Thymus (tissue), 11 donors: ENCODE measurements around the gene TMEM178B. TPM values are rescaled to one million over a fixed set of nuclear protein-coding genes. Genes with fewer than 3 reads are reported as not detected.

ENCODE experiments used
- DNase-seq, 9 donors: peaks; one replicate each; pipeline ENCODE4 v3.0.0-alpha.2; 2013; ENCODE audit warnings: low spot score in 9 of 9, low read depth in 6 of 9, missing footprints in 1 of 9
- H3K27ac ChIP-seq, 2 donors: one replicate each; pipeline ENCODE4 v1.5.1; 2013; ENCODE audit warnings: control low read depth in 1 of 2, low read depth in 1 of 2, low read length in 1 of 2, mild to moderate bottlenecking in 1 of 2, moderate library complexity in 1 of 2
- H3K27me3 ChIP-seq, 2 donors: one replicate each; pipeline ENCODE4 v1.5.1; 2013; ENCODE audit warnings: low read length in 1 of 2; ENCODE audit not compliant: control insufficient read depth in 2 of 2, insufficient read depth in 1 of 2
- H3K36me3 ChIP-seq, 2 donors: one replicate each; pipeline ENCODE4 v1.5.1; 2013; ENCODE audit warnings: low read length in 1 of 2, mild to moderate bottlenecking in 1 of 2, moderate library complexity in 1 of 2; ENCODE audit not compliant: control insufficient read depth in 2 of 2, insufficient read depth in 2 of 2
- H3K4me1 ChIP-seq, 2 donors: one replicate each; pipeline ENCODE4 v1.5.1; 2013; ENCODE audit warnings: low read length in 2 of 2; ENCODE audit not compliant: control insufficient read depth in 2 of 2, insufficient read depth in 2 of 2
- H3K4me3 ChIP-seq, 2 donors: one replicate each; pipeline ENCODE4 v1.5.1; 2013; ENCODE audit warnings: low read length in 2 of 2, control low read depth in 1 of 2, mild to moderate bottlenecking in 1 of 2
- H3K9me3 ChIP-seq, 2 donors: one replicate each; pipeline ENCODE4 v1.5.1; 2013; ENCODE audit warnings: low read length in 1 of 2, mild to moderate bottlenecking in 1 of 2; ENCODE audit not compliant: control insufficient read depth in 2 of 2, insufficient read depth in 1 of 2
- WGBS: extraction: QIAGEN DNeasy Blood & Tissue Kit; methylation state at CpG from one replicate; pipeline ENCODE4 v1.1.7; 2013; 5-methylcytosine and 5-hydroxymethylcytosine counted together
- polyA plus RNA-seq: library from polyadenylated mRNA; stranded (reverse); fragments of 200-250 nt; gene quantifications from one replicate; pipeline ENCODE4 v1.2.3, GENCODE V29; 2013
- total RNA-seq: library from RNA; stranded (reverse); fragments of 120-200 nt; gene quantifications from one replicate; pipeline ENCODE4 v1.2.4, GENCODE V29; 2013
- donor health status: healthy.

TMEM178B gene
- total and polyA plus RNA-seq, 2 donors, result 0.68 to 2.0 TPM

- H3K36me3 ChIP-seq, result no peaks in the 10 kb centered on the region
- H3K27ac ChIP-seq, result no peak overlapping the region
- H3K4me3 ChIP-seq, result no peak overlapping the region
- WGBS, result 87% methylated on average over 2 of the region's 2 CpGs
- H3K27me3 ChIP-seq, result no peaks in the 10 kb centered on the region
- DNase-seq, result no peak
- no peaks in the 10 kb centered on the region for H3K4me1 ChIP-seq
- H3K9me3 ChIP-seq, result no peaks in the 10 kb centered on the region
These were observed 409.2 kb downstream of the TMEM178B start for GRCh38 chr7:141483044-141483443.

- Histone ChIP-seq H3K4me1 (no peaks in the 10 kb centered on the region), H3K27me3 (no peaks in the 10 kb centered on the region), H3K27ac (no peak overlapping the region), H3K9me3 (no peaks in the 10 kb centered on the region), H3K36me3 (no peaks in the 10 kb centered on the region), H3K4me3 (no peak overlapping the region)
- WGBS, result 88% methylated on average over 1 of the region's 1 CpG
- no peak for DNase-seq
These were observed 411.0 kb downstream of the TMEM178B start for GRCh38 chr7:141484907-141485306.

GRCh38 chr7:141486959-141487358 lies 413.1 kb downstream of the TMEM178B start:
- Histone ChIP-seq H3K4me3 (no peak overlapping the region), H3K36me3 (no peaks in the 10 kb centered on the region), H3K9me3 (no peaks in the 10 kb centered on the region), H3K4me1 (no peaks in the 10 kb centered on the region), H3K27me3 (no peaks in the 10 kb centered on the region), H3K27ac (no peak overlapping the region)
- DNase-seq, result no peak
- WGBS, result 91% methylated on average over 3 of the region's 3 CpGs

- no peak for DNase-seq
- Histone ChIP-seq H3K27me3 (no peaks in the 10 kb centered on the region), H3K36me3 (no peaks in the 10 kb centered on the region), H3K27ac (no peak overlapping the region), H3K4me3 (no peak overlapping the region), H3K9me3 (no peaks in the 10 kb centered on the region), H3K4me1 (no peaks in the 10 kb centered on the region)
- 94% methylated on average over 2 of the region's 2 CpGs for WGBS
These were observed 416.6 kb downstream of the TMEM178B start for GRCh38 chr7:141490474-141490873.

DNA sequence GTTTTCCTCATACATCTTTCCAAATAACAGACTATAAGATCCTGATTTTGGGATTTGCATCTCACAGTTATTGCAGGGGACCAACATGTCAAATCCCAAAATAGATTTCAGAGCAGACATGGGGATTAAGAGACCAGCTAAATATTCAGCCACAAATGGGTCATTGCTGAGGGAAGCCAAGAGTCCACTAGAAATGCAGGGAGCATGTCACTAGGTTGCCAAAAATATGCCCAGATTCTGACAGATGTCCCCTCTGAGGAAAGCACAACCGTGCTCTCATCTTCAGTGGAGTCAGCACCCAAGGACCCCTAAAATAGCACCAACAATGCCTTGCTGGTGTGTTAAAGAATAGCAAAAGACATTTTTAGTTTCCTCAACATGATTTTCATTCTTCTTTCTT lies 421.2 kb downstream of the TMEM178B start:
- no peak for DNase-seq
- H3K27ac ChIP-seq, result no peak overlapping the region
- H3K36me3 ChIP-seq, result no peaks in the 10 kb centered on the region
- no peak overlapping the region for H3K4me3 ChIP-seq
- H3K27me3 ChIP-seq, result no peaks in the 10 kb centered on the region
- no peaks in the 10 kb centered on the region for H3K4me1 ChIP-seq
- WGBS, result 91% methylated on average over 1 of the region's 1 CpG
- H3K9me3 ChIP-seq, result no peaks in the 10 kb centered on the region

DNA sequence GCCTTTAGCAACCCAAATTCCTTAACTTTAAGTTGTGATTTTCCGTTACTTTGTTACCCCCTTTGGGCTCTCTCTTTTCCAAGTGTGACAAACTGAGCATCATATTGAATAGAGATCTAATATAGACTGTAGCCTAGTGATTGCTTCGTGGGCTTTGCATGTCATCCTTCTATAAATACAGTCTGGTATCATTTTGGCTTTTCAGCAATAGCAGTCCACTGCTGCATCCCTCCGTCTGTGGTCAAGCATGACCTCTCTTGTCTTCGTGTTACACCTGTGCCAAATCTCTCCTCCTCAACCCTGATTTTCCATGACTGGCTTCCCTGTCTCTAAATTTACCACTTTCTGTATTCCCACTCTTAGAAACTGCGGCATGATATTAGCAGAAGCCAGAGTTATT lies 423.5 kb downstream of the TMEM178B start:
- no peak overlapping the region for H3K27ac ChIP-seq
- no peaks in the 10 kb centered on the region for H3K9me3 ChIP-seq
- no peak for DNase-seq
- 88% methylated on average over 5 of the region's 5 CpGs for WGBS
- no peaks in the 10 kb centered on the region for H3K36me3 ChIP-seq
- H3K4me1 ChIP-seq, result no peaks in the 10 kb centered on the region
- H3K4me3 ChIP-seq, result no peak overlapping the region
- H3K27me3 ChIP-seq, result no peaks in the 10 kb centered on the region

- H3K27ac ChIP-seq, result no peak overlapping the region
- H3K4me1 ChIP-seq, result no peaks in the 10 kb centered on the region
- H3K36me3 ChIP-seq, result no peaks in the 10 kb centered on the region
- H3K9me3 ChIP-seq, result no peaks in the 10 kb centered on the region
- WGBS, result 95% methylated on average over 3 of the region's 3 CpGs
- no peaks in the 10 kb centered on the region for H3K27me3 ChIP-seq
- DNase-seq, result no peak
- no peak overlapping the region for H3K4me3 ChIP-seq
These were observed 426.7 kb downstream of the TMEM178B start for GRCh38 chr7:141500608-141501007.

DNA sequence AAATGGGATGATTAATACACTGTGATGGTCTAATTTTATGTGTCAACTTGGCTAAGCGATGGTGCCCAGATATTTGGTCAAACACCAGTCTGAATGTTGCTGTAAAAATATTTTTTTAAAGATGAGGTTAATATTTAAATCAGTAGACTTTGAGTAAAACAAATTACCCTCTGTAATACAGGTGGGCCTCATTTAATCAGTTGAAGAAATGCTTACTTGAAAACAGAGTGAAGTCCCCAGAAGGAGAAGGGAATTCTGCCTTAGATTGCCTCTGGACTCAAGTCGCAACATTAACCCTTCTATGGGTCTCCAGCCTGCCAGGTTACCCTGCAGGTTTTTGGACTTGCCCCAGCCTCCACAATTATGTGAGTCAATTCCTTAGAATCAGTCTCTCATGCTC lies 427.6 kb downstream of the TMEM178B start:
- no peak overlapping the region for H3K4me3 ChIP-seq
- WGBS, result 94% methylated on average over 2 of the region's 2 CpGs

DNA sequence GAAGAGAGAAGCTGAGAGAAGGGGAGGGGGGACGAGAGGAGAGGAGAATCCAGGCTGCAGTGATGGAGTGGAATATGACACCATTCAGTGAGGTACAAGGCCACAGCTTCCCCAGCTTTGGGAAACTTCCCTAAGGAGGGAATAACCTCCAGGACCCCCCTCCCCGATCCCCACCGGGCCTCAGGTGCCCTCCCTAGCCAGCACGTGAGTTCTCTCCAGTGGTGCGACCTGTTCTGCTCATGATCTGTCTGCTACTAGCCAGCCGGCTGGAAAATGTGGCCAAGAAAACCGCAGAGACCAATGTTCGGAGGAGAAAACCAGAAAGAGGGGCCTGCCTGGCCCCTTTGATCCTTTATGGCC lies 437.4 kb downstream of the TMEM178B start:
- DNase-seq, result no peak

More for the DNA sequence above, 427.6 kb downstream of the TMEM178B start:
- Histone ChIP-seq H3K9me3 (no peaks in the 10 kb centered on the region), H3K27ac (no peak overlapping the region), H3K36me3 (no peaks in the 10 kb centered on the region), H3K4me1 (no peaks in the 10 kb centered on the region), H3K27me3 (no peaks in the 10 kb centered on the region)
- DNase-seq, result no peak

More for the DNA sequence above, 437.4 kb downstream of the TMEM178B start:
- Histone ChIP-seq H3K27ac (no peak overlapping the region), H3K9me3 (no peaks in the 10 kb centered on the region), H3K36me3 (no peaks in the 10 kb centered on the region), H3K4me3 (no peak overlapping the region), H3K4me1 (peaks cover 0 to 4% of the 10 kb centered on the region in 2 donors), H3K27me3 (peaks cover 8 to 38% of the 10 kb centered on the region in 2 donors)
- WGBS, result 4% methylated on average over 8 of the region's 8 CpGs
